Activated naive CD8-positive, alpha-beta T cell treated with anti-CD3 and anti-CD28 coated beads for 36 hours (primary cell): ENCODE data around the gene KLHL25. TPM values are rescaled to one million over a fixed set of nuclear protein-coding genes. Genes with fewer than 3 reads are reported as not detected.

Experiments
- DNase-seq: peaks from one replicate; pipeline ENCODE4 v3.0.0; 2021
- H3K27ac Mint-ChIP-seq: one replicate; pipeline ENCODE4 v1.8.0; 2022; ENCODE audit warnings: mild to moderate bottlenecking, moderate library complexity, mixed read lengths
- H3K27me3 Mint-ChIP-seq: one replicate; pipeline ENCODE4 v1.8.0; 2022; ENCODE audit warnings: mild to moderate bottlenecking, mixed read lengths
- H3K36me3 Mint-ChIP-seq: one replicate; pipeline ENCODE4 v1.8.0; 2021; ENCODE audit warnings: mild to moderate bottlenecking, mixed read lengths
- H3K4me1 Mint-ChIP-seq: one replicate; pipeline ENCODE4 v1.8.0; 2021; ENCODE audit warnings: mixed read lengths
- H3K4me3 Mint-ChIP-seq: one replicate; pipeline ENCODE4 v1.8.0; 2022; ENCODE audit warnings: mild to moderate bottlenecking, moderate library complexity, mixed read lengths
- H3K9me3 Mint-ChIP-seq: one replicate; pipeline ENCODE4 v1.8.0; 2022; ENCODE audit warnings: mixed read lengths
- total RNA-seq, 2 experiments: library from RNA; stranded (reverse); gene quantifications; one replicate each; pipeline ENCODE4 v1.2.3, GENCODE V29; 2021

KLHL25 gene
- total RNA-seq, 2 experiments from 2014 or later = 2.9 to 3.7 TPM

DNA sequence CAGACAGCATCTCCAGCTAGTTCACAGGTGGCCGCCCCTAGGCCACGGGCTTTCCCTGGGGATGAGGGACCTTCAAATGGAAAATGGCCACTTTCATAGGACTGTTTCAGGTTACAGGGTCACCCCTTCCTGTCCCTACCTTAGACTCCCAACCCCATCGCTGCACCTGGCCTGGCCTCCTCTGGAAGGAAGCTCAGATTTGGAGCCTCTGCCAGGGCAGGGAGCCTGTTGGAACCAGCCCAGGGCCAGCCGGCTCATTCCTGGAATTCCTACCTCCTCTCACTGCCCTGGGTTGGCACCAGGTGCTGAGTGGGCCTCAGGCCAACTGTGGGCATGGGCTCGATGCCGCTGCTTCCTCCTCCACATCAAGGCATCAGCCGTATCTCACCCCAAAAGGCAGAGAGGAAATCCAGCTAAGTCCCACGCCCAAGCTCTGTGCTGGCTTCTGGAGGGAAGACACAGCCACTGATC lies 42.2 kb downstream of the KLHL25 start:
- H3K27ac Mint-ChIP-seq = no peak overlapping the region
- no peak for DNase-seq
- no peaks in the 10 kb centered on the region for H3K9me3 Mint-ChIP-seq
- no peaks in the 10 kb centered on the region for H3K27me3 Mint-ChIP-seq
- no peak overlapping the region for H3K4me3 Mint-ChIP-seq
- H3K36me3 Mint-ChIP-seq = peaks cover 1% of the 10 kb centered on the region
- peaks cover 22% of the 10 kb centered on the region for H3K4me1 Mint-ChIP-seq

GRCh38 chr15:85752124-85752475 lies 42.6 kb downstream of the KLHL25 start:
- H3K4me3 Mint-ChIP-seq = no peak overlapping the region
- peaks cover 1% of the 10 kb centered on the region for H3K36me3 Mint-ChIP-seq
- H3K4me1 Mint-ChIP-seq = peaks cover 22% of the 10 kb centered on the region
- no peaks in the 10 kb centered on the region for H3K9me3 Mint-ChIP-seq
- no peaks in the 10 kb centered on the region for H3K27me3 Mint-ChIP-seq
- DNase-seq = no peak
- no peak overlapping the region for H3K27ac Mint-ChIP-seq

DNA sequence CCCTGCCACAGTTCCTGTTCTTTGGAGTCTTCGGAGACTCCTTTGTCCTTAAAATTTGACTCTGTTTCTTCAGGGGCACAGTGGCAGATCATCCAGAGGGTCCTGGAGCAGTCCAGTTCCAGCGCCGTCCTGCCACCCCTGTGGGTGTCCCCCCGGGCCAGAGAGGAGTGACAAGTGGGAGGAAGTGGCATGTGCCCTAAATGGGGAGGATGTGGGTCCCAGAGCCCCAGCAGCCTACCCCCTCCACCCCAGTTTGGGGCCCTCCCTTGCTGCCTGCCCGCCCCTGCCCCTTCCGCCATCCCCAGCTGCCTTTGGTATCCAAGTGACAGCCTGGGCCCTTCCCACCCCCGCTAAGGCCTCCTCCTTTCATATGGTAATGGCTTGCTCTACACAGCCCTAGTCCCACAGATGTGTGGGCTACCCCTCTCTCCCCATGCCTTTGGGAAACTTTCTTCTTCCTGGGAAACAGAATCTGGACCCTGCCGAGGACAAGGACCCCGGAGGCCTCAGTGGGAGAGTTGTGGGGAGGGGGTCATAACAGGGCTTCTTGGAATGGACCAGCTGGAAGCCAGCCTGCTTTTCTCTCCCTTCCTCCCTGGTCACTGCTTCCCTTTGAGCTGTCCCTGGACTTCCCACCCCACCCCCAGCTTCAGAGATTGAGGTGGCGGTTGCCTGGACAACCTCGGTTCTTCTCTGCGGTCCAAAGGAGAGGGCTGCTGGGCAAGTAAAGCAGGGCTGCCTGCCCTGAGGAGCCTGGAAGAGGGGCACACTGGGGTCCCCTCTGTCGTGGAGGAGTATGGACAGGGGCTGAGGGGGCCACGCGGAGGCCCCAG lies 43.2 kb downstream of the KLHL25 start:
- H3K36me3 Mint-ChIP-seq = peaks cover 4% of the 10 kb centered on the region
- peak overlapping the region; percentile 72 for H3K27ac Mint-ChIP-seq
- peaks cover 22% of the 10 kb centered on the region for H3K4me1 Mint-ChIP-seq

GRCh38 chr15:85750319-85751290 lies 44.1 kb downstream of the KLHL25 start:
- Mint-ChIP-seq H3K9me3 (no peaks in the 10 kb centered on the region), H3K27me3 (no peaks in the 10 kb centered on the region), H3K4me1 (peaks cover 22% of the 10 kb centered on the region), H3K27ac (peak overlapping the region; percentile 14), H3K4me3 (no peak overlapping the region), H3K36me3 (peaks cover 7% of the 10 kb centered on the region)
- DNase-seq = no peak

More for the DNA sequence above, 43.2 kb downstream of the KLHL25 start:
- Mint-ChIP-seq H3K27me3 (no peaks in the 10 kb centered on the region), H3K4me3 (no peak overlapping the region), H3K9me3 (no peaks in the 10 kb centered on the region)
- DNase-seq = no peak

GRCh38 chr15:85749261-85750151 lies 45.2 kb downstream of the KLHL25 start:
- no peak for DNase-seq
- Mint-ChIP-seq H3K27ac (peak overlapping the region; percentile 42), H3K36me3 (peaks cover 7% of the 10 kb centered on the region), H3K27me3 (no peaks in the 10 kb centered on the region), H3K4me3 (no peak overlapping the region), H3K9me3 (no peaks in the 10 kb centered on the region), H3K4me1 (peaks cover 22% of the 10 kb centered on the region)

DNA sequence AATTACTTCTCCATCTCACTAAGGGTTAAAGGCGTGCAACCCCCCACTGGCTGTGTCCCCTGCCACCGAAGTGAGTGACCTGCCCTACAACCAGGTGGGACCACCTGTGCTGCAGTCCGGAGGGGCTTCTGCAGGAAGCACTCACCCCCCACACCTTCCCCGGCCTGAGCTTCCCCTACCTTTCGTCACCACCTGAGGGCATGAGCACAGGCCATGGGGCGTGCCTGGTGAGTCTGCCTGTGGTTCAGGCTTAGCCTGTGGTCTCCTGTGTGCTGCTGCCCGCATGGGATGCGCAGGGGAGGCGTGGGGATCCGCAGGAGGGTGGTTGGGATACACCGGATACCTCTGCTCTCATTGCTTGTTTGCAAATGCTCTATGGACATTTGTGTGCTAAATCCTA lies 46.0 kb downstream of the KLHL25 start:
- Mint-ChIP-seq H3K4me3 (no peak overlapping the region), H3K27ac (peak overlapping the region; percentile 20)
- DNase-seq = no peak

DNA sequence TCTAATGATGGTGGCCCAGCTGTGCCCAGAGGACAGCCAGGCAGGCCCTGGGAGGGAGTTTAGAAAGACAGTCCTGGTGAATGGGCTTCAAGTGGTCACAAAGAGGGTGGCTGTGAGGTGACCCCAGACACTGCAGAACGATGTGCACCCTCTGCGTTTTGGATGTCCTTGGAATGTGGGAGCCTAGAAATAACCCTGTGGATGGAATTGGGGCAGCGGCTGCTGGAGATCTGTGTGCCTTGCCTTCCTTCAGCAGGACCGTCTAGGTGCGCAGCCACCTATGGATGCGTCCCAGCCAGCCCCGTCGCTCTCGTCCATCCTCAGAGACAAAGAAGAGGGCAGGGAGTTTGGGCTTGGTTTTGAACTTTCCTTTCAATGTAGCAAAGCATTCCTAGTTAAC lies 46.5 kb downstream of the KLHL25 start:
- H3K27ac Mint-ChIP-seq = peak overlapping the region; percentile 45
- DNase-seq = no peak

More for the DNA sequence above, 46.0 kb downstream of the KLHL25 start:
- no peaks in the 10 kb centered on the region for H3K9me3 Mint-ChIP-seq
- H3K4me1 Mint-ChIP-seq = peaks cover 20% of the 10 kb centered on the region
- H3K27me3 Mint-ChIP-seq = no peaks in the 10 kb centered on the region
- peaks cover 7% of the 10 kb centered on the region for H3K36me3 Mint-ChIP-seq

DNA sequence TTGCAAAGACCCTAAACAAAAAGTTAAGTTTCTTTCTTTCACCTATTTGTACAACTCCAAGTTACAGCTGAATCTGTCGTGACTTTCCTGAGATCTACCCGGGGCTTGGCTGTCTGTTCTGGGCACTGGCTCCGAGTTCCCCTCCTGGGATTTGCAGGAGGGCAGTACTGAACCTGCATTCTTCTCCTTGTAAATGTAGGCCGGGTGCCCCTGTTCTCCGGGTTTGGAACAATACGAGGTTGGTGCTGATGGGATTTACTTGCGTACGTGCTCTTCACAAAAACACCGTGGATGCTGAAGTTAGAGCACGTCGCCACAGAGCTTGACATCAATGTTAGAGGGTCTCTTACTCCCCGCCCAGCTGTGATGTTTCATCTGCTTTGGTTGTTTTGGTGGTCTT lies 48.1 kb downstream of the KLHL25 start:
- Mint-ChIP-seq H3K9me3 (no peaks in the 10 kb centered on the region), H3K36me3 (peaks cover 8% of the 10 kb centered on the region), H3K27me3 (no peaks in the 10 kb centered on the region)

More for the DNA sequence above, 46.5 kb downstream of the KLHL25 start:
- Mint-ChIP-seq H3K4me3 (no peak overlapping the region), H3K4me1 (peaks cover 18% of the 10 kb centered on the region), H3K36me3 (peaks cover 9% of the 10 kb centered on the region), H3K9me3 (no peaks in the 10 kb centered on the region), H3K27me3 (no peaks in the 10 kb centered on the region)

GRCh38 chr15:85745525-85746150 lies 49.1 kb downstream of the KLHL25 start:
- peaks cover 11% of the 10 kb centered on the region for H3K36me3 Mint-ChIP-seq

More for the DNA sequence above, 48.1 kb downstream of the KLHL25 start:
- H3K4me3 Mint-ChIP-seq = no peak overlapping the region
- peaks cover 10% of the 10 kb centered on the region for H3K4me1 Mint-ChIP-seq
- no peak for DNase-seq
- H3K27ac Mint-ChIP-seq = peak overlapping the region; percentile 59

DNA sequence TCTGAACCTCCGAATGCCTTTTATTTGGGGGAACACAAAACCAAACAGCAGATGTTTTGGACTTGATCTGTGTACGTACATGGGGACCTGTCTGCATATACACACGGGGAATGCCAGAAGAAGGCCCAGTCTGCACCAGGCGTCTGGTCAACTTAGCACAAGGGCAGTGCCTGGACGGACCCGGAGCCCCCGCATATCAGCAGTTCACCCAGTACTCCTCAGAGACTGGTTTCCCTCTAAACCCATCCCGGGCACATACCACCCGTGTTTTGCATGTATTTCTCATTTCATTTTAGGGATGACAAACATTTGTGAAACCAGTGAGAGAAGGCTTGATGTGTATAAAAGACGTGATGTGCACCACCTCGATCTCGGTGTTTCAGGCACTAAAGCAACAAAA lies 49.7 kb downstream of the KLHL25 start:
- no peaks in the 10 kb centered on the region for H3K4me1 Mint-ChIP-seq
- no peak overlapping the region for H3K4me3 Mint-ChIP-seq
- H3K27me3 Mint-ChIP-seq = no peaks in the 10 kb centered on the region
- H3K36me3 Mint-ChIP-seq = peaks cover 13% of the 10 kb centered on the region
- DNase-seq = no peak
- no peaks in the 10 kb centered on the region for H3K9me3 Mint-ChIP-seq
- H3K27ac Mint-ChIP-seq = no peak overlapping the region

More at GRCh38 chr15:85745525-85746150, 49.1 kb downstream of the KLHL25 start:
- no peak overlapping the region for H3K4me3 Mint-ChIP-seq
- H3K27ac Mint-ChIP-seq = no peak overlapping the region
- no peak for DNase-seq
- no peaks in the 10 kb centered on the region for H3K27me3 Mint-ChIP-seq
- peaks cover 2% of the 10 kb centered on the region for H3K4me1 Mint-ChIP-seq
- H3K9me3 Mint-ChIP-seq = no peaks in the 10 kb centered on the region

GRCh38 chr15:85744579-85744978 lies 50.1 kb downstream of the KLHL25 start:
- H3K4me1 Mint-ChIP-seq = no peaks in the 10 kb centered on the region
- H3K27ac Mint-ChIP-seq = no peak overlapping the region
- H3K27me3 Mint-ChIP-seq = no peaks in the 10 kb centered on the region
- no peaks in the 10 kb centered on the region for H3K9me3 Mint-ChIP-seq
- H3K4me3 Mint-ChIP-seq = no peak overlapping the region
- H3K36me3 Mint-ChIP-seq = peaks cover 14% of the 10 kb centered on the region
- DNase-seq = no peak

GRCh38 chr15:85743392-85744055 lies 51.2 kb downstream of the KLHL25 start:
- no peaks in the 10 kb centered on the region for H3K27me3 Mint-ChIP-seq

DNA sequence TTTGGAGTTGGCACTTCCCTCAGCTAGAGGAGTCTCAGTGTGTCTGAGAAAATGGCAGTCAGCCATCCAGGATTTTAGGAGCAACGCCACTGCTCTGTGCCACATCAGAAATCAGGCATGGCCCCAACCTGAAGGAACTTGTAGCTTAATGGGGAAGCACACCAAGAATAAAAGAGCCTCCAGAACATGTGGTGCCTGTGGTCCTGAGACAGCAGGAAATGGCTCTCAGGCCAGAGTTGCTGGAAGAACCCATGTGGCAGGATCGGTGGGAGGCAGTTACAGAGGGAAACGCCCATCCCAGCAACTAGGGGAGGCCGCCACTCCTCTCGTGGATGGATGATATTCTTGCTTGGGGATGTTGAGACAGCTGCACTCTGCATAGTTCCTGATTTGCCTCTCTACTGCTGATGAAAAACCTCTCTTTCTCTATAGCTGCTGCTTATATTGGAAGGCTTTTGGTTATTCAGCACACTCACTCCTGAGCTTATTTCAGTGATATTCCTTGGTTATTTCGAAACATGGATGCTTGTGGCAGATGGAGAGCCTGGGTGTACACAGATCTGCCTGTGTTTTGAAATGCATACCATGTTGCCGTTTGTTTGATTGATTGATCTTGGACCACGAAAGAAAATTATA lies 52.4 kb downstream of the KLHL25 start:
- no peak for DNase-seq
- peak overlapping the region; percentile 22 for H3K27ac Mint-ChIP-seq
- peaks cover 15% of the 10 kb centered on the region for H3K36me3 Mint-ChIP-seq
- H3K4me3 Mint-ChIP-seq = no peak overlapping the region
- no peaks in the 10 kb centered on the region for H3K27me3 Mint-ChIP-seq
- H3K9me3 Mint-ChIP-seq = no peaks in the 10 kb centered on the region
- no peaks in the 10 kb centered on the region for H3K4me1 Mint-ChIP-seq

More at GRCh38 chr15:85743392-85744055, 51.2 kb downstream of the KLHL25 start:
- DNase-seq = no peak
- no peaks in the 10 kb centered on the region for H3K9me3 Mint-ChIP-seq
- H3K4me3 Mint-ChIP-seq = no peak overlapping the region
- peaks cover 15% of the 10 kb centered on the region for H3K36me3 Mint-ChIP-seq
- peak overlapping the region; percentile 25 for H3K27ac Mint-ChIP-seq
- no peaks in the 10 kb centered on the region for H3K4me1 Mint-ChIP-seq
